CD4-positive, alpha-beta T cell treated with Interleukin-21 for 1 hour (primary cell): ENCODE data around the gene GPATCH8.
"Not testable (repeated sequence)": the region's sequence is repeated elsewhere in the genome, so short reads cannot be mapped to it uniquely, and the experiment has no call there.

Experiments
- DNase-seq: peaks from one replicate; pipeline ENCODE4 v3.0.0-alpha.2; 2020

Gene GPATCH8

GRCh38 chr17:44369414-44370023 lies 133.7 kb downstream of the GPATCH8 start:
- peak; percentile 36 for DNase-seq

- not testable (repeated sequence) for DNase-seq
These were observed 134.6 kb downstream of the GPATCH8 start for GRCh38 chr17:44368391-44369243.

- DNase-seq, result no peak
These were observed 135.8 kb downstream of the GPATCH8 start for GRCh38 chr17:44367231-44367979.

GRCh38 chr17:44365051-44365450 lies 138.2 kb downstream of the GPATCH8 start:
- not testable (repeated sequence) for DNase-seq

GRCh38 chr17:44363613-44364159 lies 139.5 kb downstream of the GPATCH8 start, which contains the start of gene FAM171A2:
Gene FAM171A2, minus strand, starts transcription at chr17:44363853. Its CDS starts 139 bp downstream, at chr17:44363714.
- DNase-seq, result peak; percentile 70

- no peak for DNase-seq
These were observed 140.1 kb downstream of the GPATCH8 start for GRCh38 chr17:44362949-44363612.

GRCh38 chr17:44362459-44362948 lies 140.7 kb downstream of the GPATCH8 start:
- DNase-seq, result no peak

GRCh38 chr17:44361292-44362260 lies 141.6 kb downstream of the GPATCH8 start:
- DNase-seq, result no peak

GRCh38 chr17:44360826-44361225 lies 142.4 kb downstream of the GPATCH8 start:
- DNase-seq, result no peak

- DNase-seq, result no peak
These were observed 143.1 kb downstream of the GPATCH8 start for GRCh38 chr17:44360144-44360533.

GRCh38 chr17:44359458-44360143 lies 143.6 kb downstream of the GPATCH8 start:
- DNase-seq, result no peak

- no peak for DNase-seq
These were observed 144.2 kb downstream of the GPATCH8 start for GRCh38 chr17:44359006-44359405.

GRCh38 chr17:44358066-44358465 lies 145.1 kb downstream of the GPATCH8 start:
- DNase-seq, result no peak

GRCh38 chr17:44356241-44356640 lies 147.0 kb downstream of the GPATCH8 start:
- DNase-seq, result no peak

GRCh38 chr17:44355642-44356099 lies 147.5 kb downstream of the GPATCH8 start:
- DNase-seq, result no peak

- DNase-seq, result peak; percentile 64
These were observed 148.3 kb downstream of the GPATCH8 start for GRCh38 chr17:44354582-44355561.

GRCh38 chr17:44353672-44354331 lies 149.4 kb downstream of the GPATCH8 start:
- DNase-seq, result peak; percentile 30
